HEK293T (cell line): ENCODE data around the gene MYO18A.

Experiments used
- CTCF ChIA-PET: fragments of 350-600 bp; formaldehyde crosslinking; extraction: SDS; loops from one replicate; lab custom pipeline; 2021; ENCODE audit warnings: antibody characterized with exemption, inconsistent platforms; lab: Yijun Ruan, JAX
- POLR2A ChIA-PET: fragments of 350-600 bp; formaldehyde crosslinking; extraction: SDS; loops from one replicate; lab custom pipeline; 2020; ENCODE audit warnings: antibody characterized with exemption, inconsistent platforms; lab: Yijun Ruan, JAX
- DNase-seq: peaks from one replicate; pipeline ENCODE4 v3.0.0; 2012; ENCODE audit warnings: mixed read lengths; ENCODE audit errors: extremely low spot score
- ARNT ChIP-seq: fragments of 450-650 bp; IDR thresholded peaks from 2 replicates; pipeline ENCODE4 v1.6.1; 2017; ENCODE audit warnings: mild to moderate bottlenecking
- BHLHE40 ChIP-seq: fragments of 450-650 bp; IDR thresholded peaks from 2 replicates; pipeline ENCODE4 v1.6.1; 2016; ENCODE audit warnings: mild to moderate bottlenecking, moderate library complexity, borderline replicate concordance
- CTBP1 ChIP-seq: fragments of 450-650 bp; IDR thresholded peaks from 2 replicates; pipeline ENCODE4 v1.6.1; 2016; ENCODE audit warnings: borderline replicate concordance
- ELF4 ChIP-seq: fragments of 450-650 bp; IDR thresholded peaks from 2 replicates; pipeline ENCODE4 v1.6.1; 2017; ENCODE audit warnings: antibody characterized with exemption
- FOXA1 ChIP-seq: fragments of 450-650 bp; IDR thresholded peaks from 2 replicates; pipeline ENCODE4 v1.6.1; 2016; ENCODE audit warnings: mild to moderate bottlenecking
- FOXK2 ChIP-seq: fragments of 450-650 bp; IDR thresholded peaks from 2 replicates; pipeline ENCODE4 v1.6.1; 2016; ENCODE audit warnings: mild to moderate bottlenecking
- FOXM1 ChIP-seq: fragments of 450-650 bp; IDR thresholded peaks from 2 replicates; pipeline ENCODE4 v1.6.1; 2017; ENCODE audit warnings: mild to moderate bottlenecking, borderline replicate concordance
- HDGF ChIP-seq: fragments of 450-650 bp; IDR thresholded peaks from 2 replicates; pipeline ENCODE4 v1.6.1; 2017; ENCODE audit warnings: antibody characterized with exemption, borderline replicate concordance
- L3MBTL2 ChIP-seq: fragments of 450-650 bp; conservative IDR thresholded peaks from 2 replicates; pipeline ENCODE4 v1.6.1; 2016; ENCODE audit warnings: mild to moderate bottlenecking
- LEF1 ChIP-seq: fragments of 450-650 bp; IDR thresholded peaks from 2 replicates; pipeline ENCODE4 v1.6.1; 2017; ENCODE audit warnings: mild to moderate bottlenecking, borderline replicate concordance
- NFRKB ChIP-seq: fragments of 450-650 bp; IDR thresholded peaks from 2 replicates; pipeline ENCODE4 v1.6.1; 2016; ENCODE audit warnings: mild to moderate bottlenecking, moderate library complexity
- SP1 ChIP-seq: fragments of 450-650 bp; IDR thresholded peaks from 2 replicates; pipeline ENCODE4 v1.6.1; 2017
- SUZ12 ChIP-seq: fragments of 450-650 bp; IDR thresholded peaks from 2 replicates; pipeline ENCODE4 v1.6.1; 2016; ENCODE audit warnings: mild to moderate bottlenecking
- TARDBP ChIP-seq: fragments of 450-650 bp; IDR thresholded peaks from 2 replicates; pipeline ENCODE4 v1.6.1; 2016
- ZNF384 ChIP-seq: fragments of 450-650 bp; IDR thresholded peaks from 2 replicates; pipeline ENCODE4 v1.6.1; 2016
- TF ChIP-seq, protein P1 (sequence below): fragments of 450-650 bp; IDR thresholded peaks from 2 replicates; pipeline ENCODE4 v1.6.1; 2016

Gene MYO18A

GRCh38 chr17:29155227-29155965, 24.8 kb downstream of the MYO18A start:
- CTCF ChIA-PET: interaction anchor here (0.7 to 1.0 kb wide), 2 partner anchors 25 to 64 kb away, joined by 4 to 5 read pairs; partner anchors contain the start of gene MYO18A
- DNase-seq: no peak
- TF ChIP-seq SP1 (no peak), HDGF (no peak), L3MBTL2 (no peak), ARNT (no peak), NFRKB (no peak), BHLHE40 (no peak), ZNF384 (no peak), LEF1 (no peak), FOXM1 (no peak), FOXA1 (no peak), FOXK2 (no peak), ELF4 (no peak), SUZ12 (no peak), CTBP1 (no peak), TARDBP (no peak)
- TF ChIP-seq, protein P1, sequence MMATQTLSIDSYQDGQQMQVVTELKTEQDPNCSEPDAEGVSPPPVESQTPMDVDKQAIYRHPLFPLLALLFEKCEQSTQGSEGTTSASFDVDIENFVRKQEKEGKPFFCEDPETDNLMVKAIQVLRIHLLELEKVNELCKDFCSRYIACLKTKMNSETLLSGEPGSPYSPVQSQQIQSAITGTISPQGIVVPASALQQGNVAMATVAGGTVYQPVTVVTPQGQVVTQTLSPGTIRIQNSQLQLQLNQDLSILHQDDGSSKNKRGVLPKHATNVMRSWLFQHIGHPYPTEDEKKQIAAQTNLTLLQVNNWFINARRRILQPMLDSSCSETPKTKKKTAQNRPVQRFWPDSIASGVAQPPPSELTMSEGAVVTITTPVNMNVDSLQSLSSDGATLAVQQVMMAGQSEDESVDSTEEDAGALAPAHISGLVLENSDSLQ: no peak
- POLR2A ChIA-PET: interaction anchor here (0.6 to 1.0 kb wide), 3 partner anchors 16 to 138 kb away, joined by 3 read pairs; partner anchors contain the start of gene NUFIP2

GRCh38 chr17:29154516-29155226, 25.5 kb downstream of the MYO18A start:
- no peak for DNase-seq
- TF ChIP-seq ZNF384 (no peak), SP1 (no peak), FOXA1 (no peak), ARNT (no peak), FOXK2 (no peak), L3MBTL2 (no peak), LEF1 (no peak), BHLHE40 (no peak), TARDBP (no peak)
- ChIA-PET POLR2A (interaction anchor here (0.9 kb wide), 1 partner anchor 22 kb away, joined by 3 read pairs; no protein-coding TSS in a partner anchor), CTCF (interaction anchor here (1.0 kb wide), 1 partner anchor 65 kb away, joined by 4 read pairs; no protein-coding TSS in a partner anchor)

DNA sequence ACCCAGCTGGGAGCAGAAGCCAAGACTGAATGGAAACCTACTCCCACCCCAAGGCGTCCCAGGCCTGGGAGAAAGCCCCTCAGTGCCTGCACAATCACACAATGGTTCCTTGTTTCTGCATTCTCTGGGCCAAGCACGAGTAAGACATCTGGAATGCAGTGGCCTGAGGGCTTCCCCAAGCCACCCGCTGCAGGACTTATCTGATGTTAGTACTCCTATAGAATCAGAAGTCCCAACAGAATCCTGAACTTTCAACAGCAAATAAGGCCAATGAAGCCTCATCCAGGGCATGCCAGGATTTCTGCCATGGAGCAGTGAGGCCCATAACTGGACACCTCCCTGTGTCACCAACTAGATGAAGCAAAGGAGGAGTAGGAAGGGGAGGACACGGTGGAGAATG, 28.6 kb downstream of the MYO18A start:
- ChIA-PET POLR2A (no interaction called here), CTCF (no interaction called here)
- DNase-seq: no peak
- TF ChIP-seq L3MBTL2 (no peak), SUZ12 (no peak), TARDBP (no peak), HDGF (no peak), FOXA1 (no peak), ARNT (no peak), NFRKB (no peak), LEF1 (no peak), FOXK2 (no peak), ZNF384 (no peak), CTBP1 (no peak), SP1 (no peak), ELF4 (no peak), FOXM1 (no peak), BHLHE40 (no peak)
- TF ChIP-seq, protein P1: no peak

GRCh38 chr17:29150161-29150560, 30.0 kb downstream of the MYO18A start:
- ChIA-PET POLR2A (interaction anchor here (1.3 to 3.9 kb wide), 4 partner anchors 26 to 69 kb away, joined by 3 to 60 read pairs (median 4); partner anchors contain the start of gene MYO18A), CTCF (interaction anchor here (0.6 to 1.3 kb wide), 3 partner anchors 21 to 416 kb away, joined by 3 to 4 read pairs (median 4); no protein-coding TSS in a partner anchor)
- no peak for DNase-seq
- TF ChIP-seq CTBP1: no peak
- TF ChIP-seq LEF1: no peak
- no peak for TF ChIP-seq TARDBP
- no peak for TF ChIP-seq SP1

DNA sequence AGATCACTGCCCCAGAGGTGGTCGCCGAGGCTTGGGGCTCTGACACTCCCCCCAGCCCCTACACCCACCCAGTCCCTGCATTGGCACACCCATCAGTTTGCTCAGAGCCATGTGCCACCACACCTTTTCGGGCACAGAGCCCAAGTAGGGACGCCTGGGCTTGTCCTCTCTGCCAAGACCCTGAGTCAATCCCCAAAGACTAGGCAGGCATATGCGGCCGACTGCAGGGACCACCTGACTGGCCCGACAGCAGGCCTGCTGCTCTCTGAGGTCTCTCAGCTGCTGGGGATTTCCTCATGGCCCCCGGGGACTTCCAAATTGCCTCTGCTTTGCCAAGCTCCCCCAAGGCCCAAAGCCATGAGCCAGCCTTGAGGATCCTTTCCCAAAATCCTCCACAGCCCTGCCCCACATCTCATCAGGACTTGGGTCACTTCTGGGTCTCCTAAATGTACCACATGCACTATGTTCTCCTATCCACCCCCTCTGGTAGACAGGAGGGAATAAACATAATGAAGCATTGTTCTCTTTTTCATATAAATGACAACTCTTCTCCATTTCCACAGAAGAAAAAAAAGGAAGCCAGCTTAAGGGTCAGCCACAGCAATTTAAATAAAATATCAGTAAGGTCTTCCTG, 30.6 kb downstream of the MYO18A start:
- TF ChIP-seq L3MBTL2 (no peak), LEF1 (no peak), SUZ12 (no peak), TARDBP (no peak), ELF4 (no peak), FOXA1 (no peak), FOXM1 (no peak), ARNT (no peak), BHLHE40 (no peak), FOXK2 (no peak), ZNF384 (no peak), NFRKB (no peak), CTBP1 (no peak), SP1 (no peak), HDGF (no peak)
- TF ChIP-seq, protein P1: no peak
- POLR2A ChIA-PET: interaction anchor here (0.7 to 3.9 kb wide), 22 partner anchors 11 to 196 kb away, joined by 3 to 60 read pairs (median 4); partner anchors contain the start of genes MYO18A and NUFIP2
- DNase-seq: no peak
- CTCF ChIA-PET: interaction anchor here (0.6 to 3.4 kb wide), 29 partner anchors 9 to 416 kb away, joined by 3 to 40 read pairs (median 3); partner anchors contain the start of gene MYO18A
